WI38 (cell line): Measurements from ENCODE around the gene TNFAIP8L2.

Experiments
- H3K4me3 ChIP-seq: 2 replicates; pipeline ENCODE4 v1.5.1; 2011; ENCODE audit warnings: low read depth, mild to moderate bottlenecking, control low read depth, low read length
- TF ChIP-seq, protein P1 (sequence below): IDR thresholded peaks from 2 replicates; pipeline ENCODE4 v1.5.1; 2012; ENCODE audit warnings: low read depth, mild to moderate bottlenecking, control low read depth, low read length

TNFAIP8L2 gene

DNA sequence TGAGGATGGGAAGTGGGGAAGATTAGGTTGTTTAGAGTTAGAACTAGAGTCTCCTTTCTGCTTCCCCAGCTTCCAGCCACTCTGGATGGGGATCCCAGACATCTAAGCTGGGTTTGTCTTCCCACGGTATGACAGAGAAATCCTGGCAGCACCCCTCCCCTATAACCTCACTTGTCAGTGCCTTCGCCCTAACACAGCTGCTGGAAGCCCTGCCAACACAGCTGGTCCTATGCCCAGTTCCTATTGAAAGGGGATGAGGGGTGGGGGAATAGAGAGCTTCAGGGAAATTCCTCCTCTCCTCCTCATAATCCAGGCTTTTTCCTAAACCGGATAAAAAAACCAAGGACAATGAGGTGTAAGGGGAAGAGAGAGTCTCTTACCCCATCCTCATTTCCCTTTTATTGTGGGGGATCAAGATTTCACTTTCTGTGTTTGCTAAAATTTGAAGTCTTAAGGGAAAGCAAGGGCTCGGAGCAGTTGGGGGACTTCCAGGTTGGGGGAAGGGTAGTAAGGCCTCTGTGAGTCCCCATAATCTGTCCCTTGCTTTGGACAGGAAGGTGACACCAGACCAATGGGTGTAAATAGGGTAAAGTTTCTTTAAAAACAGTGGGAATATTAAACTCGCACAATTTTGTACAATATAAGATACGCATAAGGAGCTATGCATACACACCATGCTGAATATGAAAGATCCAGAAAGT, 18.7 kb downstream of the TNFAIP8L2 start:
- no peak overlapping the region for H3K4me3 ChIP-seq
- TF ChIP-seq, protein P1, sequence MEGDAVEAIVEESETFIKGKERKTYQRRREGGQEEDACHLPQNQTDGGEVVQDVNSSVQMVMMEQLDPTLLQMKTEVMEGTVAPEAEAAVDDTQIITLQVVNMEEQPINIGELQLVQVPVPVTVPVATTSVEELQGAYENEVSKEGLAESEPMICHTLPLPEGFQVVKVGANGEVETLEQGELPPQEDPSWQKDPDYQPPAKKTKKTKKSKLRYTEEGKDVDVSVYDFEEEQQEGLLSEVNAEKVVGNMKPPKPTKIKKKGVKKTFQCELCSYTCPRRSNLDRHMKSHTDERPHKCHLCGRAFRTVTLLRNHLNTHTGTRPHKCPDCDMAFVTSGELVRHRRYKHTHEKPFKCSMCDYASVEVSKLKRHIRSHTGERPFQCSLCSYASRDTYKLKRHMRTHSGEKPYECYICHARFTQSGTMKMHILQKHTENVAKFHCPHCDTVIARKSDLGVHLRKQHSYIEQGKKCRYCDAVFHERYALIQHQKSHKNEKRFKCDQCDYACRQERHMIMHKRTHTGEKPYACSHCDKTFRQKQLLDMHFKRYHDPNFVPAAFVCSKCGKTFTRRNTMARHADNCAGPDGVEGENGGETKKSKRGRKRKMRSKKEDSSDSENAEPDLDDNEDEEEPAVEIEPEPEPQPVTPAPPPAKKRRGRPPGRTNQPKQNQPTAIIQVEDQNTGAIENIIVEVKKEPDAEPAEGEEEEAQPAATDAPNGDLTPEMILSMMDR: no peak

DNA sequence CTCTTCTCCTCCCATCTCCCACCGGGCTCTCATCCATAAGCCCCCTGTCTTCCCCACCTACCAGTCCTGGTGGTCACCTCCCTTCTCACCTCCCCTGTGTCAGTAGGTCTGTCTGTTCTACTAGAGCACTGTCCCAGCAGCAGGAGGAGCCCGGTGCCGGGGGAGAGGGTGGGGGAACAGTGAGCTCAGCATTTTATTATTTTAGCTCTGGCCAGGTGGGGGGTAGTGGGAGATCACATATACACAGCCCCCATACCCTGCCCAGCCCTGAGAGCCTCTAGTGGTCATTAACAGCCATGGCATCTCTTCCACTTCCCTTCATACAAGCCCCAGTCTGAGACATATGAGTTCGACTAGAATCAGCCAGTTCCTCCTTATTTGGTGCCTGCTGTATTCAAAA, 19.4 kb downstream of the TNFAIP8L2 start, which contains the start of gene TMOD4:
Gene TMOD4 (minus strand): TSS at position 119 of the 400 bp plus-strand sequence. CDS start 1,106 bp downstream, outside the sequence.
- TF ChIP-seq, protein P1: peak; percentile 74
- H3K4me3 ChIP-seq: no peak within 1 kb of the TSS

DNA sequence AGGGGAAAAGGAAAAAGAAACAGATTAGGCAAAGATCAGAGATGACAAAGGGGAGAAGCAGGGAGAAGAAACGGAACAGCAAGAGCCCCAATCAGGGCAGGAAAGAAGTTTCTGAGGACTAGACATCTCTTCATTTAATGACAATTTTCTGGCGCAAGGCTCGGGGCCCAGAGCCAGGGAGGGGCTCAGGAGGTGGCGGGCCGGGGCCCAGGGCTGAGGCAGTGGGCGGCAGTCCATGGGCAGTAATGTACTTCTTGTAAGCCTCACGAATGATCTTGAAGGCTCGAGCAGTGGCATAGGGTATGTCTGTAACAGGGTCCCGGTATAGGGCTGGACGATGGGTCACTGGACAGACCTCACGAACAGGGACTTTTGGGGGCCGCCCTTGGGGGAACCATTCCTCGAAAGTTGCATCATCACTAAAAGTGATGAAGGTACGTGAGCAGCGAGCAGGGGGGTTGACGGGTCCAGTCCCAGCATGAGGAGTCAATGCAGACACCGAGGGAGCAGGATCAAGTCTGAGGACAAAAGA, 20.1 kb downstream of the TNFAIP8L2 start:
- no peak overlapping the region for H3K4me3 ChIP-seq
- TF ChIP-seq, protein P1: no peak

DNA sequence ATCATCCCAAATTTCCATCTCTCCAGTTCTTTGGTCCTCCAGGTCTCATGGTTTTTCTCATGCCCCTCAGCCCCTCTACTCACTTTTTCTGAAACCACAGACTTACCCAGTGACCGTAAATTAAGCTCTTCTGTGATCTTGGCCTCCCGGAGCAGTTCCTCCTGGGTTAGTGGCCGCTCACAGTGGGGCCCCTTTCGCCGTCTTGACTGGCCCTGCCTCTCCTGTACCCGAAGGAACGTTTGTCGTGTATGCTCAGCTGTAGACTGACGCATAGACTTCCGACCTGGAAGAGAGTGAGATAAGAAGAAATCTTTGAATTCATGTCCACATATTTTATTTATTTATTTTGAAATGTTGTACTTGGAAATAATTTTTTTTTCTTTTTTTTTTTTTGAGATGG, 27.8 kb downstream of the TNFAIP8L2 start:
- TF ChIP-seq, protein P1: no peak
- no peak overlapping the region for H3K4me3 ChIP-seq

DNA sequence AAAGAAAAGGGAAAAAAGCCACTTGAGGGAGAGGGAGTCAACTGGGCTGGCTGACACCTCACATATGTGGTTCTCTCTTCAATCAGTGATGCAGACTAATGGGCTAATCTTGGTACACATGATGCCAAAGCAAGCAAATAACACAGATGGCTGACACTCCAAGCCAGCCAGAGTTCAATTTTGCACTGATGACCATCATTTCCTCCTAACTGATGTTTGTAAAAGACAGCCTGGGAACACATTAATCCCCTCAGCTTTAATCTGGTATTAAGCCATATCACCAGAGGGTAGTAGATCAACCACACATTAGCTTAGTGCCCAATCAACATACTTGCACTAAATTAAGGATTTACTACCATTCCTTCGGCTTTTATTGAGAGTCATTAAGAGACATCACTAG, 30.8 kb downstream of the TNFAIP8L2 start:
- TF ChIP-seq, protein P1: no peak
- no peak overlapping the region for H3K4me3 ChIP-seq

DNA sequence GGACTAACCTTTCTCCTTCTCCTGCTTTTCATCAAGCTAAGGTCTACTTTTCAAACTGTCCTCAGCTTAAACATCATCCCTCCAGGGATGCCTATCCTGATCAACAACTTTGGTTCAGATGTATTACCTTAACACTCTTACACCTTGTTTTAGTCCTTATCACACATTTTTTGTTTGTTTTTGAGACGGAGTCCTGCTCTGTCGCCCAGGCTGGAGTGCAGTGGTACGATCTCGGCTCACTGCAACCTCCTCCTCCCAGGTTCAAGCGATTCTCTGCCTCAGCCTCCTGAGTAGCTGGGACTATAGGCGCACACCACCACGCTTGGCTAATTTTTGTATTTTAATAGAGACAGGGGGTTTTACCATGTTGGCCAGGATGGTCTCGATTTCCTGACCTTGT, 32.2 kb downstream of the TNFAIP8L2 start:
- H3K4me3 ChIP-seq: peak overlapping the region; percentile 74

DNA sequence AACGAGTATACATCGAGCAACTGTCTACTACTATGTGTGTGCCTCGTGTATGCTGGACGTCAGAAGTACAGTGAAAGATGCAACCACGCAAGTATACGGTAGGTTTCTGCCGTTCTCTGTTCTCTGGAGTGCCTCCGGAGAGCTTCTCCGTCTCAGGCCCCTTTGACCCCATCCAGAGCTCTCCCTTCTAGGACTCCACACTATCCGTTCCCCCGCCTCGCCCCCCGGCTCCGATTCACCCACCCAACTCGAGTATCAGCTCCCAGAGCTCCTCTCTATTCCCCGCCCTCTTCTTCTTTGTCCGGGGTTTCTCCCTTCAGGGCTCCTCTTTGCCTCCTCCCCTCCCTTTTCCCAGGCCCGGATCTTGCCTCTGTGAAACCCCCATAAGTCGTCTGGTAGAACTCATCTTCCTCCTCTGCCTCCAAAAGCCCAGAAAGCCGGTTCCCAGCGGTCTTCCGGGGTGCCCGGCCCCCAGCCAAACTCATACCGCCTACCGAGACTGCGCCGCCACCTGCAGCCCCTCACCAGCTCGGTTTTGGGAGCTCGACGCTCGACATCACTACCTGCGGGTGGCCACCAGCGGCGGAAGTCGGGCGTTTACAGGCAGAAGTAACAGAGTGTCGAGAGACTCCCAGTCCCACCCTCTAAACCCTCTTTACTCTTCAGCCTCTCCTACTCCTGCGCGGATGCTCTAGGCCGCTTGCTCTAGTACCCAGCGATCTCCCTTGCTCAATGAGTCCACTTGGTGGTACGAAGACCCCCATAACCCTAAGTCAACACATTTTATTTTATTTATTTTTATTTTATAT, 33.4 kb downstream of the TNFAIP8L2 start, which contains the start of gene VPS72:
Gene VPS72 (minus strand): TSS at position 561 of the 809 bp plus-strand sequence. CDS start 76 bp downstream, at position 485.
- TF ChIP-seq, protein P1: no peak
- peak within 1 kb of the TSS; percentile 74 for H3K4me3 ChIP-seq
